Tibial nerve (tissue), 4 donors: ENCODE data around the gene UBE2G1. TPM values are rescaled to one million over a fixed set of nuclear protein-coding genes. Genes with fewer than 3 reads are reported as not detected.
A peak's percentile ranks its signal among the peaks of the same experiment; 100 is the strongest.

Source experiments
- DNase-seq, 2 donors: peaks; one replicate each; pipeline ENCODE4 v3.0.0-alpha.2; 2019; ENCODE audit warnings: low spot score in 2 of 2
- H3K27ac ChIP-seq, 4 donors: fragments of 200-600 bp; sonication (generic) in 3 of 4; one replicate each; pipeline ENCODE4 v1.5.1; 2017 to 2019; ENCODE audit warnings: mild to moderate bottlenecking in 1 of 4
- H3K27me3 ChIP-seq, 2 donors: fragments of 200-600 bp; sonication (generic) in 1 of 2; one replicate each; pipeline versions ENCODE4 v1.5.1 to v1.6.0; 2017 to 2019
- H3K36me3 ChIP-seq, 3 donors: fragments of 200-600 bp; sonication (generic); one replicate each; pipeline ENCODE4 v1.5.1; 2018 to 2019
- H3K4me1 ChIP-seq, 4 donors: fragments of 200-600 bp; sonication (generic) in 3 of 4; one replicate each; pipeline ENCODE4 v1.5.1; 2017 to 2019
- H3K4me3 ChIP-seq, 4 donors: fragments of 200-600 bp; sonication (generic) in 3 of 4; one replicate each; pipeline ENCODE4 v1.5.1; 2017 to 2019; ENCODE audit warnings: mild to moderate bottlenecking in 1 of 4, moderate library complexity in 1 of 4
- H3K9me3 ChIP-seq, 4 donors: fragments of 200-600 bp; sonication (generic) in 3 of 4; one replicate each; pipeline ENCODE4 v1.5.1; 2017 to 2019
- EP300 ChIP-seq, 2 donors: sonication (generic); formaldehyde crosslinking; IDR thresholded peaks; one replicate each; pipeline ENCODE4 v1.6.1; 2017; ENCODE audit warnings: antibody characterized with exemption in 2 of 2, mild to moderate bottlenecking in 1 of 2
- POLR2A ChIP-seq, 2 donors: fragments of 450-650 bp; IDR thresholded peaks; one replicate each; pipeline ENCODE4 v1.6.1; 2017; ENCODE audit warnings: antibody characterized with exemption in 2 of 2, mild to moderate bottlenecking in 2 of 2, moderate library complexity in 2 of 2
- WGBS, 2 donors: methylation state at CpG; one replicate each; pipeline ENCODE4 v1.1.5; 2018; 5-methylcytosine and 5-hydroxymethylcytosine counted together
- total RNA-seq, 4 donors: library from RNA; depleted of rRNA; stranded (reverse); fragments of >200 nt; gene quantifications; one replicate each; pipeline ENCODE4 v1.1.0, GENCODE V29; 2016
- TF ChIP-seq, protein P1 (sequence below), 5 experiments: fragments of 200-600 bp in 3 of 5; fragments of 450-650 bp in 2 of 5; sonication (generic) in 3 of 5; IDR thresholded peaks; one replicate each; pipeline ENCODE4 v1.5.1; 2016 to 2019; ENCODE audit warnings: antibody characterized with exemption in 5 of 5, mild to moderate bottlenecking in 3 of 5, moderate library complexity in 2 of 5

The UBE2G1 gene
- total RNA-seq, 4 donors from 2014 or later: 30.4 to 50.7 (median 38.3) TPM

DNA sequence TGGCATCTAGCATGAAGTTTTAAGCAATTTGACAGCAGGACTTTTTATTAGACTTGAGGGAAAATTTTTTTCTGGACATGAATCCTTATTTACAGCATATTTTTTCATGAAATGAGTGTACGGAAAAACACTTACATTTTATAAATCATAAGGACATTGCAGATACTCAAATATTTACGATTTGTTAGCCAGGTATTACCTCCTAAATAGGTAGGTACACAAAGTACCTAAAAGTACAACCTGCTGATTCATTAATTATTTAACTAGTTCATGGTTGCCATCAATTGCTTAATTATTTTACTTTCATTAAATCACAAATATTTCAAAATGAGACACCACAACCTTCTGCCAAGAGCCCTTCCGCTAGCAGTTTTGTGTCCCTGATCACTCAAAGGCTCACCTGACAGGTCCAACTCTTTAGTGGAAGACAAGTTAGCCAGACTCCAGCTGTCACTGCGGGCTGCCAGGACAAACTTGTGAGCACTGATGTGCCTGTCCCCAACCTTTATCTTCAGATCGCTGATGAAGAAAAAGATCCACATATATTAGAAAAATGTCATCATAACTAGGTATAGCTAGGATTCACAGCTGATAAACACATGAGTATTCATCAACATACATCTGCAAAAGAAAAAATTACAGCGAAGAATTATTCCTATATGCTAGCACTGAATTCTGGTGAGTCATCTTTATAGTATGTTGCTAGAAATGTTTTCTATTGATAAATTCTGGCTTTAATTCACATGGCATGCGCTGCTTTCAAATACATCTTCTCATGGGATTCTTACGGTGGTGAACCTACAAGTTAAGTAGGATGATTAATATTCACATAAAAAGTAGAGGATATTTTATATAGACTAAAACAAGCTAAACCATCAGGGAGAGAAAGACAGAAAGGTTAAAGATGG lies 130.8 kb downstream of the UBE2G1 start:
- TF ChIP-seq, protein P1, sequence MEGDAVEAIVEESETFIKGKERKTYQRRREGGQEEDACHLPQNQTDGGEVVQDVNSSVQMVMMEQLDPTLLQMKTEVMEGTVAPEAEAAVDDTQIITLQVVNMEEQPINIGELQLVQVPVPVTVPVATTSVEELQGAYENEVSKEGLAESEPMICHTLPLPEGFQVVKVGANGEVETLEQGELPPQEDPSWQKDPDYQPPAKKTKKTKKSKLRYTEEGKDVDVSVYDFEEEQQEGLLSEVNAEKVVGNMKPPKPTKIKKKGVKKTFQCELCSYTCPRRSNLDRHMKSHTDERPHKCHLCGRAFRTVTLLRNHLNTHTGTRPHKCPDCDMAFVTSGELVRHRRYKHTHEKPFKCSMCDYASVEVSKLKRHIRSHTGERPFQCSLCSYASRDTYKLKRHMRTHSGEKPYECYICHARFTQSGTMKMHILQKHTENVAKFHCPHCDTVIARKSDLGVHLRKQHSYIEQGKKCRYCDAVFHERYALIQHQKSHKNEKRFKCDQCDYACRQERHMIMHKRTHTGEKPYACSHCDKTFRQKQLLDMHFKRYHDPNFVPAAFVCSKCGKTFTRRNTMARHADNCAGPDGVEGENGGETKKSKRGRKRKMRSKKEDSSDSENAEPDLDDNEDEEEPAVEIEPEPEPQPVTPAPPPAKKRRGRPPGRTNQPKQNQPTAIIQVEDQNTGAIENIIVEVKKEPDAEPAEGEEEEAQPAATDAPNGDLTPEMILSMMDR (IDR thresholded peaks at IDR 0.05): no peak
- no peak for TF ChIP-seq EP300 (IDR thresholded peaks at IDR 0.05)
- TF ChIP-seq POLR2A (IDR thresholded peaks at IDR 0.05): no peak
- no peak overlapping the region for H3K4me3 ChIP-seq
- H3K36me3 ChIP-seq: peaks cover 0 to 34% (median 13%) of the 10 kb centered on the region in 3 donors
- 70 to 78% methylated on average over 8 of the region's 8 CpGs for WGBS, 2 donors
- H3K4me1 ChIP-seq: peaks cover 0 to 10% (median 7%) of the 10 kb centered on the region in 4 donors
- no peaks in the 10 kb centered on the region for H3K9me3 ChIP-seq
- peak overlapping the region in 1 of 4 donors; percentile 14 for H3K27ac ChIP-seq
- no peaks in the 10 kb centered on the region for H3K27me3 ChIP-seq
- no peak for DNase-seq

- Histone ChIP-seq H3K9me3 (no peaks in the 10 kb centered on the region), H3K4me1 (peaks cover 0 to 22% (median 15%) of the 10 kb centered on the region in 4 donors), H3K36me3 (peaks cover 0 to 22% (median 8%) of the 10 kb centered on the region in 3 donors), H3K4me3 (no peak overlapping the region), H3K27ac (no peak overlapping the region), H3K27me3 (no peaks in the 10 kb centered on the region)
- TF ChIP-seq POLR2A (IDR thresholded peaks at IDR 0.05): no peak
- TF ChIP-seq, protein P1 (IDR thresholded peaks at IDR 0.05): no peak
- no peak for TF ChIP-seq EP300 (IDR thresholded peaks at IDR 0.05)
- no peak for DNase-seq
Measured at GRCh38 chr17:4234401-4234800, 132.1 kb downstream of the UBE2G1 start.

DNA sequence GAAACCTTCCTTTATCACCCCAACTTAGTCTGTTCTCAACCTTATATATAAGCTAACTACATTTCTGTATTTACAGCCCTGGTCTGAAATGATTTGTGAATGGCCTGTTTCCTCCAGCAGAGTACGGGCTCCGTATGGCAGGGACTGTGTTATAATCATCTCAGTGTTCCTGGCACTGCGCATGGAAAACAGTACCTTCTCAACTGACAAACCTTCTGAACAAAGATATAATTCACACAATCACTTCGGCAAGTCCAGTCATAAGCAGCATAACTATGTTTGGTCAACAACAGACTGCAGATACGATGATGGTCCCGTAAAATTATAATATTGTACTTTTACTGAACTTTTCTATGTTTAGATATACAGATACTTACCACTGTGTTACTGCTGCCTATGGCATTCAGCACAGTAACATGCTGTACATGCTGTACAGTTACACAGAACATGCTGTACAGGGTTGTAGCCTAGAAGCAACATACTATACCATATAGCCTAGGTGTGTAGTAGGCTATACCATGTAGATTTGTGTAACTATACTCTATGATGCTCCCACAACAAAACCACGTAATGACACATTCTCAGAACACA lies 132.7 kb downstream of the UBE2G1 start:
- no peak overlapping the region for H3K27ac ChIP-seq
- no peaks in the 10 kb centered on the region for H3K27me3 ChIP-seq
- H3K4me3 ChIP-seq: no peak overlapping the region
- H3K36me3 ChIP-seq: peaks cover 0 to 16% (median 2%) of the 10 kb centered on the region in 3 donors
- peaks cover 0 to 27% (median 15%) of the 10 kb centered on the region in 4 donors for H3K4me1 ChIP-seq
- WGBS, 2 donors: 65 to 67% methylated on average over 7 of the region's 7 CpGs
- no peaks in the 10 kb centered on the region for H3K9me3 ChIP-seq
- TF ChIP-seq POLR2A (IDR thresholded peaks at IDR 0.05): no peak
- no peak for TF ChIP-seq EP300 (IDR thresholded peaks at IDR 0.05)
- no peak for DNase-seq

DNA sequence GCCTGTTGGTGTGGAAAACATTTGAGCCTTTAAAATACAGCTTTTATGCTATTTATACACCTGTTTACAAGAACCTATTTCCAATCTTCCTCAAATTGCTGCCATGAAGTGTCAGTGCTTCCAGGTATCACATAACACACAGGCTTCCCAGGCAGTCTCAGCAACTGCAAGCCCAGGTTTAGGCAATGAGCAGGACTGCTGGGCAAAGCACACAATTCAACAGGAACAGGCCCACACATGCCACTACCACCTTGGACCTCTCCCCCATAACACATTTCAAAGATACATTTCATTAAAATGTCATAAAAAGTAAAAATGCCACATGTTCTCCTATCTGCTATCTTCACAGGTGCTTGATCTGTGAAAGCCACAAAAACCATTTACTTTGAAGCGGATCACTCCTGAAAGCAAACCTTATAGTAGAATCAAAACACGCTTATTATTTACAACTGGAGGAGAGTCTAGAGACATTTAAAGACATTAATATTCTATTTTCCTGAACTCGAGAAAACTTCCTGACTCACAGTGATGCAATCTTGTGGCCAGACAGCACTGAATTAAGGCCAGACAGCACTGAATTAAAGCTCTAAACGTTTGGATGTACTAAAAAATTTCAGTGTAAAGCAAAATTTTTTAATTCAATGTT lies 134.2 kb downstream of the UBE2G1 start:
- Histone ChIP-seq H3K4me1 (peaks cover 0 to 27% (median 15%) of the 10 kb centered on the region in 4 donors), H3K4me3 (no peak overlapping the region), H3K9me3 (no peaks in the 10 kb centered on the region), H3K27me3 (no peaks in the 10 kb centered on the region), H3K36me3 (peaks cover 0 to 9% (median 0%) of the 10 kb centered on the region in 3 donors), H3K27ac (peak overlapping the region in 2 of 4 donors; percentile 81 to 86)
- WGBS, 2 donors: 63 to 65% methylated on average over 4 of the region's 4 CpGs
- TF ChIP-seq, protein P1 (IDR thresholded peaks at IDR 0.05): no peak
- no peak for TF ChIP-seq POLR2A (IDR thresholded peaks at IDR 0.05)
- TF ChIP-seq EP300 (IDR thresholded peaks at IDR 0.05): no peak
- no peak for DNase-seq

DNA sequence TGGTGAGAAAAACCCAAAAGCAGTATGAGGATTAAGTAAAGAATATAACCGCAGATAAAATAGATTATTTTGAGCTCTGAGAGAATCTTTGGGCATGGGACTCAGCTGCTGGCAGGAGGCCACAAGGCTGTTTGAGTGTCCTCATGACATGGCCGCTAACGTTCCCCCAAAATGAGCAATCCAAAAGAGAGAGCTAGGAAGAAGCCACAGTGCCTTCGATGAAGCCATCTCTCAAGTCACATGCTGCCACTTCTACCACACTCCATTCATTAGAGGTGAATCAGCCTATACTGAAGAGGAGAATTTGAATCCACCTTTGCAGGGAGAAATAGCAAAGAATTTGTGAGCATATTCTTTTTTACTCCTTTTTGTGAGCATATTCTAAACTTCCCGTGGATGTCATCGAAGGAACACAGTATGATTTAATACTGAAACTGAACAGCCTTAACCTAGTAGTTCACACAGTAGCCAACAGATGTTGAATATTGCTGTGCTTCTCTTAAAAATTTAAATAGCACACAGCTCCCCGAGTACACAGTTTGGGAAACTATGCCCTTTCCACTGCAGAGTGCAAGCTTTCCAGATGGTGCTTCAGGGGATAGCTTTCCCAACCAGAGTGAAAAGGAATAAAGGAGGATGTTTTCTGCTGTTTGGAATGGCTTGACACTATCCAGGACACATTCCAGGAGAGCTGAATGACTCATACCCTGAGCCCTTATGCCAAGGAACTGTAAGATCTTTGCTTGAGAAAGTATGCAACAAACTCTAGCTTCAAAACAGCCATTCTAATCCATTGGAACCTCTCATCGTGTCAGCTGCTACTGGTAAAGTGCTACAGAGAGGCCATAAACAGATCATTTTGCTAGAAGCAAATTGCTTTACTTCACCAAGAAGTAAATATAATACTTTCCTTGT lies 136.6 kb downstream of the UBE2G1 start:
- peak; percentile 15 to 72 for DNase-seq
- Histone ChIP-seq H3K36me3 (peaks cover 0 to 7% (median 0%) of the 10 kb centered on the region in 3 donors), H3K4me3 (peak overlapping the region in 1 of 4 donors; percentile 2), H3K27ac (peak overlapping the region; percentile 50 to 86 (median 70)), H3K4me1 (peaks cover 0 to 27% (median 15%) of the 10 kb centered on the region in 4 donors), H3K9me3 (no peaks in the 10 kb centered on the region), H3K27me3 (no peaks in the 10 kb centered on the region)
- no peak for TF ChIP-seq POLR2A (IDR thresholded peaks at IDR 0.05)
- TF ChIP-seq EP300 (IDR thresholded peaks at IDR 0.05): peak in 1 of 2 donors; percentile 87
- TF ChIP-seq, protein P1 (IDR thresholded peaks at IDR 0.05): no peak
- WGBS, 2 donors: 51 to 61% methylated on average over 8 of the region's 8 CpGs
